WTC11 (cell line): ENCODE data around the gene SAP130. TPM values are rescaled to one million over a fixed set of nuclear protein-coding genes. Genes with fewer than 3 reads are reported as not detected.

Experiments used
- ATAC-seq: fragments of 200-7000 bp; cut with Tn5 transposase; 2 replicates; pipeline ENCODE4 v1.10.0; 2021; ENCODE audit warnings: mild to moderate bottlenecking, moderate library complexity
- CTCF ChIA-PET: fragments of 300-600 bp; sonication (Branson Sonifier 250); formaldehyde crosslinking; loops from one replicate; lab custom pipeline; 2021; ENCODE audit warnings: antibody characterized with exemption; lab: Charles Lee
- POLR2A ChIA-PET: fragments of 350-600 bp; sonication (Branson Sonifier 250); formaldehyde crosslinking; loops from one replicate; lab custom pipeline; 2021; ENCODE audit warnings: antibody characterized with exemption; lab: Charles Lee
- DNase-seq: peaks from one replicate; pipeline ENCODE4 v3.0.0; 2021; ENCODE audit warnings: low spot score
- H3K27ac Mint-ChIP-seq: 2 replicates; pipeline ENCODE4 v1.8.0; 2021; ENCODE audit warnings: mixed read lengths
- H3K27me3 Mint-ChIP-seq: 2 replicates; pipeline ENCODE4 v1.8.0; 2021; ENCODE audit warnings: low read depth, mild to moderate bottlenecking, moderate library complexity, mixed read lengths
- H3K36me3 Mint-ChIP-seq: 2 replicates; pipeline ENCODE4 v1.8.0; 2021; ENCODE audit warnings: mixed read lengths
- H3K4me1 Mint-ChIP-seq: 2 replicates; pipeline ENCODE4 v1.8.0; 2022; ENCODE audit warnings: mixed read lengths
- H3K4me3 Mint-ChIP-seq: 2 replicates; pipeline ENCODE4 v1.8.0; 2021; ENCODE audit warnings: mild to moderate bottlenecking, moderate library complexity, mixed read lengths
- H3K9me3 Mint-ChIP-seq: 2 replicates; pipeline ENCODE4 v1.8.0; 2021; ENCODE audit warnings: mixed read lengths
- CBFB ChIP-seq: sonication (generic); formaldehyde crosslinking; IDR thresholded peaks from 2 replicates; pipeline ENCODE4 v1.8.1; 2022; ENCODE audit warnings: mild to moderate bottlenecking, low read depth, missing genetic modification reagents
- FOXP1 ChIP-seq: sonication (generic); formaldehyde crosslinking; IDR thresholded peaks from 2 replicates; pipeline ENCODE4 v1.8.0; 2022; ENCODE audit warnings: missing genetic modification reagents, mild to moderate bottlenecking, moderate library complexity, borderline replicate concordance
- FOXP4 ChIP-seq: sonication (generic); formaldehyde crosslinking; IDR thresholded peaks from 2 replicates; pipeline ENCODE4 v1.8.0; 2022; ENCODE audit warnings: mild to moderate bottlenecking, missing genetic modification reagents
- GABPB1 ChIP-seq: sonication (generic); formaldehyde crosslinking; IDR thresholded peaks from 2 replicates; pipeline ENCODE4 v1.8.1; 2023; ENCODE audit warnings: mild to moderate bottlenecking, missing genetic modification reagents
- HMGA2 ChIP-seq: fragments of 250-450 bp; sonication (Bioruptor Pico); IDR thresholded peaks from 2 replicates; pipeline ENCODE4 v1.4.0; 2021; ENCODE audit warnings: mild to moderate bottlenecking, moderate library complexity
- IRF2 ChIP-seq: sonication (generic); formaldehyde crosslinking; IDR thresholded peaks from 2 replicates; pipeline ENCODE4 v1.8.0; 2022; ENCODE audit warnings: low read depth, missing genetic modification reagents, borderline replicate concordance
- JAZF1 ChIP-seq: fragments of 250-450 bp; sonication (Bioruptor Pico); IDR thresholded peaks from 2 replicates; pipeline ENCODE4 v1.9.0; 2021; ENCODE audit warnings: moderate library complexity, mild to moderate bottlenecking, inconsistent platforms
- KAT7 ChIP-seq: sonication (generic); formaldehyde crosslinking; IDR thresholded peaks from 2 replicates; pipeline ENCODE4 v1.8.1; 2023; ENCODE audit warnings: missing genetic modification reagents, mild to moderate bottlenecking, borderline replicate concordance
- MLX ChIP-seq: sonication (generic); formaldehyde crosslinking; IDR thresholded peaks from 2 replicates; pipeline ENCODE4 v1.8.1; 2023; ENCODE audit warnings: mild to moderate bottlenecking, missing genetic modification reagents, moderate library complexity
- OVOL2 ChIP-seq: fragments of 250-450 bp; sonication (Bioruptor Pico); IDR thresholded peaks from 2 replicates; pipeline ENCODE4 v1.9.0; 2021; ENCODE audit warnings: mild to moderate bottlenecking, borderline replicate concordance
- PRDM15 ChIP-seq: sonication (generic); formaldehyde crosslinking; IDR thresholded peaks from 2 replicates; pipeline ENCODE4 v1.8.0; 2022; ENCODE audit warnings: missing genetic modification reagents
- USF1 ChIP-seq: sonication (generic); formaldehyde crosslinking; IDR thresholded peaks from 2 replicates; pipeline ENCODE4 v1.8.0; 2022; ENCODE audit warnings: mild to moderate bottlenecking, missing genetic modification reagents
- ZMAT4 ChIP-seq: fragments of 250-450 bp; sonication (Bioruptor Pico); IDR thresholded peaks from 2 replicates; pipeline ENCODE4 v1.9.0; 2021; ENCODE audit warnings: mild to moderate bottlenecking
- ZNF121 ChIP-seq: sonication (generic); formaldehyde crosslinking; IDR thresholded peaks from 2 replicates; pipeline ENCODE4 v1.8.0; 2023; ENCODE audit warnings: missing genetic modification reagents
- ZNF219 ChIP-seq: sonication (generic); formaldehyde crosslinking; IDR thresholded peaks from 2 replicates; pipeline ENCODE4 v1.8.0; 2023; ENCODE audit warnings: missing genetic modification reagents, mild to moderate bottlenecking, borderline replicate concordance
- ZNF263 ChIP-seq: sonication (generic); formaldehyde crosslinking; IDR thresholded peaks from 2 replicates; pipeline ENCODE4 v1.8.1; 2022; ENCODE audit warnings: low read depth, mild to moderate bottlenecking, moderate library complexity, missing genetic modification reagents
- ZNF512 ChIP-seq: sonication (generic); formaldehyde crosslinking; IDR thresholded peaks from 2 replicates; pipeline ENCODE4 v1.8.1; 2022; ENCODE audit warnings: missing genetic modification reagents, borderline replicate concordance
- total RNA-seq: library from RNA; stranded (reverse); gene quantifications from 3 replicates; pipeline ENCODE4 v1.2.3, GENCODE V29; 2021

SAP130 gene
- total RNA-seq, 1 experiment from 2014 or later: 45.6 TPM

- H3K4me1 Mint-ChIP-seq: no peaks in the 10 kb centered on the region
- no peak for TF ChIP-seq HMGA2 (CRISPR knock-in tag)
- no peak for TF ChIP-seq CBFB
- TF ChIP-seq IRF2 (CRISPR knock-in tag): no peak
- no peak for TF ChIP-seq FOXP1 (CRISPR knock-in tag)
- TF ChIP-seq ZNF512 (CRISPR knock-in tag): no peak
- TF ChIP-seq OVOL2 (CRISPR knock-in tag): no peak
- TF ChIP-seq MLX (CRISPR knock-in tag): no peak
- no peak for TF ChIP-seq ZMAT4 (CRISPR knock-in tag)
- TF ChIP-seq GABPB1 (CRISPR knock-in tag): no peak
- TF ChIP-seq FOXP4 (CRISPR knock-in tag): no peak
- H3K4me3 Mint-ChIP-seq: no peak overlapping the region
- ChIA-PET CTCF (interaction anchor here (0.7 kb wide), 1 partner anchor 349 kb away, joined by 3 read pairs; no protein-coding TSS in a partner anchor), POLR2A (no interaction called here)
- ATAC-seq (no peak), DNase-seq (no peak)
- peaks cover 34% of the 10 kb centered on the region for H3K36me3 Mint-ChIP-seq
- no peaks in the 10 kb centered on the region for H3K9me3 Mint-ChIP-seq
- H3K27ac Mint-ChIP-seq: peak overlapping the region; percentile 47; the same call in 1 of the 2 replicates
- no peaks in the 10 kb centered on the region for H3K27me3 Mint-ChIP-seq
Measured at GRCh38 chr2:127940641-127941040, 87.2 kb downstream of the SAP130 start.

- no peak overlapping the region for H3K4me3 Mint-ChIP-seq
- H3K27me3 Mint-ChIP-seq: no peaks in the 10 kb centered on the region
- no peak overlapping the region for H3K27ac Mint-ChIP-seq
- H3K9me3 Mint-ChIP-seq: no peaks in the 10 kb centered on the region
- DNase-seq: no peak
- TF ChIP-seq PRDM15 (CRISPR knock-in tag) (no peak), ZNF219 (CRISPR knock-in tag) (no peak), ZNF263 (CRISPR knock-in tag) (no peak), KAT7 (CRISPR knock-in tag) (no peak), ZNF121 (CRISPR knock-in tag) (no peak), JAZF1 (CRISPR knock-in tag) (no peak), USF1 (CRISPR knock-in tag) (no peak)
- ATAC-seq: no peak
- CTCF ChIA-PET: no interaction called here
- POLR2A ChIA-PET: interaction anchor here (0.6 kb wide), 1 partner anchor 90 kb away, joined by 3 read pairs; no protein-coding TSS in a partner anchor
- H3K36me3 Mint-ChIP-seq: no peaks in the 10 kb centered on the region
- no peaks in the 10 kb centered on the region for H3K4me1 Mint-ChIP-seq
Measured at GRCh38 chr2:127935337-127935736, 92.5 kb downstream of the SAP130 start.
